NOMO-1 treated with DMSO at 0.1 percent for 48 hours (cell line): ENCODE data around the gene TFAP2E.

Experiments
- DNase-seq: peaks from one replicate; lab custom pipeline; 2025; ENCODE audit not compliant: unreplicated experiment; lab: John Stamatoyannopoulos, UW

Gene TFAP2E

GRCh38 chr1:35557118-35557610, 15.9 kb upstream of the TFAP2E start, which contains the start of gene KIAA0319L:
TSS of gene KIAA0319L (minus strand) at chr1:35557403. CDS start at chr1:35554491, 2,912 bp downstream.
- DNase-seq: peak; percentile 74

- peak; percentile 93 for DNase-seq
Measured at GRCh38 chr1:35557611-35558373, 15.3 kb upstream of the TFAP2E start, which contains the start of gene NCDN. TSS of gene NCDN (plus strand) at chr1:35557799. CDS start at chr1:35558191, 392 bp downstream.

- DNase-seq: no peak
Measured at GRCh38 chr1:35558374-35559316, 14.5 kb upstream of the TFAP2E start.

GRCh38 chr1:35559317-35559944, 13.7 kb upstream of the TFAP2E start:
- no peak for DNase-seq

- no peak for DNase-seq
Measured at GRCh38 chr1:35560256-35561225, 12.6 kb upstream of the TFAP2E start.

- no peak for DNase-seq
Measured at GRCh38 chr1:35561297-35561971, 11.7 kb upstream of the TFAP2E start.

- no peak for DNase-seq
Measured at GRCh38 chr1:35561972-35562680, 11.0 kb upstream of the TFAP2E start.

GRCh38 chr1:35563166-35563565, 9.9 kb upstream of the TFAP2E start:
- DNase-seq: no peak

- DNase-seq: peak; percentile 61
Measured at GRCh38 chr1:35564037-35564883, 8.9 kb upstream of the TFAP2E start.

- no peak for DNase-seq
Measured at GRCh38 chr1:35564884-35565741, 8.0 kb upstream of the TFAP2E start.

- no peak for DNase-seq
Measured at GRCh38 chr1:35565742-35566133, 7.4 kb upstream of the TFAP2E start.

- no peak for DNase-seq
Measured at GRCh38 chr1:35567947-35568558, 5.1 kb upstream of the TFAP2E start.

- peak; percentile 58 for DNase-seq
Measured at GRCh38 chr1:35568975-35569395, 4.1 kb upstream of the TFAP2E start.

GRCh38 chr1:35569936-35570335, 3.2 kb upstream of the TFAP2E start:
- no peak for DNase-seq

- no peak for DNase-seq
Measured at GRCh38 chr1:35570589-35571137, 2.5 kb upstream of the TFAP2E start.

- DNase-seq: no peak
Measured at GRCh38 chr1:35571263-35571662, 1.9 kb upstream of the TFAP2E start.
